Calu3 (cell line): ENCODE data around the gene CNIH2. TPM values are rescaled to one million over a fixed set of nuclear protein-coding genes. Genes with fewer than 3 reads are reported as not detected.

ENCODE experiments used
- BruUV-seq: library from RNA; stranded (reverse); fragments of 400-500 nt; replicated peaks from 2 replicates; lab custom pipeline; 2021; lab: Mats Ljungman, UMichigan
- CTCF ChIA-PET: fragments of 300-600 bp; sonication (Branson Sonifier 250); formaldehyde crosslinking; loops from one replicate; lab custom pipeline; 2022; ENCODE audit warnings: antibody characterized with exemption; lab: Charles Lee
- DNase-seq: peaks from one replicate; pipeline ENCODE4 v3.0.0; 2022
- H3K27ac Mint-ChIP-seq: one replicate; pipeline ENCODE4 v1.8.0; 2022; ENCODE audit warnings: mixed read lengths; ENCODE audit not compliant: unreplicated experiment
- H3K27me3 Mint-ChIP-seq: one replicate; pipeline ENCODE4 v1.8.0; 2022; ENCODE audit warnings: mixed read lengths; ENCODE audit not compliant: unreplicated experiment
- H3K36me3 Mint-ChIP-seq: one replicate; pipeline ENCODE4 v1.8.0; 2022; ENCODE audit warnings: mild to moderate bottlenecking, moderate library complexity, mixed read lengths; ENCODE audit not compliant: insufficient read depth, unreplicated experiment
- H3K4me1 Mint-ChIP-seq: one replicate; pipeline ENCODE4 v1.8.0; 2022; ENCODE audit warnings: mild to moderate bottlenecking, low read depth, mixed read lengths; ENCODE audit not compliant: unreplicated experiment
- H3K4me3 Mint-ChIP-seq: one replicate; pipeline ENCODE4 v1.8.0; 2022; ENCODE audit warnings: mild to moderate bottlenecking, low read depth, moderate library complexity, mixed read lengths; ENCODE audit not compliant: unreplicated experiment
- H3K9me3 Mint-ChIP-seq: one replicate; pipeline ENCODE4 v1.8.0; 2022; ENCODE audit warnings: low read depth, mixed read lengths; ENCODE audit not compliant: unreplicated experiment
- intact Hi-C: fragments of 100-400 bp; cut with micrococcal nuclease; formaldehyde crosslinking; loops from one replicate; pipeline ENCODE4 v1.10.0; 2022; ENCODE audit not compliant: unreplicated experiment
- total RNA-seq: library from RNA; stranded (reverse); gene quantifications from 2 replicates; pipeline ENCODE4 v1.2.3, GENCODE V29; 2022
- TF ChIP-seq, protein P1 (sequence below): fragments of 200-600 bp; IDR thresholded peaks from one replicate; pipeline ENCODE4 v1.8.0; 2022; ENCODE audit warnings: antibody characterized with exemption; ENCODE audit not compliant: unreplicated experiment

The CNIH2 gene
- total RNA-seq, 1 experiment from 2014 or later, result 2.9 TPM

DNA sequence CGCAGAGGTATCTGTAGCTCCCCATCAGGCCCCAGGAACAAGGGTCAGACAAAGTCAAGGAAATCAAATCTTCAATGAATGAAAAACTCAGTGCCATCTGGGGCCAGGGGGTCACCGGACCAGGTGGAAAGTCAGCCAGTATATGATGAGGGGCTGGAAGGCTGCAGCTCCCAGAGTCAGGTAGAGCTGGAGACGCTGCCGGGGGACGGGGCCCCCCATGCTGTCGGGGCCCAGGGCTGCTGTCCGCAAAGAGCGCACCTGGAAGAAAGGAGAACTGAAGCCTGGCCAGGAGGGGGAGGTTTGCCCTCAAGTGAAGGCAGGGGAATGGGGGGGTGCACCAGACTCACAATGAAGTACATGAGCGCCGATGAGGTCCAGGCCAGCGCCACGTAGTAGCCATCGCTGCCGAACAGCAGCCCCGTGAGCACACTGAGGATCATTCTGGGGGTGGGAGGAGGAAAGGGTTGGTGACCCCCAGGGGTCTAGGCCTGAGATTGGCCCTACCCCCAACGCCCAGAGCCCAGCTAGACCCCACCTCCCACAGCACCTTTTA lies 6.6 kb downstream of the CNIH2 start:
- Mint-ChIP-seq H3K9me3 (no peaks in the 10 kb centered on the region), H3K27me3 (peaks cover 17% of the 10 kb centered on the region), H3K27ac (no peak overlapping the region), H3K4me1 (peaks cover 15% of the 10 kb centered on the region), H3K4me3 (no peak overlapping the region), H3K36me3 (peaks cover 61% of the 10 kb centered on the region)
- no peak for DNase-seq
- CTCF ChIA-PET, result interaction anchor here (0.5 to 0.7 kb wide), 2 partner anchors 30 to 375 kb away, joined by 3 to 10 read pairs; no protein-coding TSS in a partner anchor
- TF ChIP-seq, protein P1, sequence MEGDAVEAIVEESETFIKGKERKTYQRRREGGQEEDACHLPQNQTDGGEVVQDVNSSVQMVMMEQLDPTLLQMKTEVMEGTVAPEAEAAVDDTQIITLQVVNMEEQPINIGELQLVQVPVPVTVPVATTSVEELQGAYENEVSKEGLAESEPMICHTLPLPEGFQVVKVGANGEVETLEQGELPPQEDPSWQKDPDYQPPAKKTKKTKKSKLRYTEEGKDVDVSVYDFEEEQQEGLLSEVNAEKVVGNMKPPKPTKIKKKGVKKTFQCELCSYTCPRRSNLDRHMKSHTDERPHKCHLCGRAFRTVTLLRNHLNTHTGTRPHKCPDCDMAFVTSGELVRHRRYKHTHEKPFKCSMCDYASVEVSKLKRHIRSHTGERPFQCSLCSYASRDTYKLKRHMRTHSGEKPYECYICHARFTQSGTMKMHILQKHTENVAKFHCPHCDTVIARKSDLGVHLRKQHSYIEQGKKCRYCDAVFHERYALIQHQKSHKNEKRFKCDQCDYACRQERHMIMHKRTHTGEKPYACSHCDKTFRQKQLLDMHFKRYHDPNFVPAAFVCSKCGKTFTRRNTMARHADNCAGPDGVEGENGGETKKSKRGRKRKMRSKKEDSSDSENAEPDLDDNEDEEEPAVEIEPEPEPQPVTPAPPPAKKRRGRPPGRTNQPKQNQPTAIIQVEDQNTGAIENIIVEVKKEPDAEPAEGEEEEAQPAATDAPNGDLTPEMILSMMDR, result no peak
- intact Hi-C loops, result no loop called here
- no TSS peak for BruUV-seq

DNA sequence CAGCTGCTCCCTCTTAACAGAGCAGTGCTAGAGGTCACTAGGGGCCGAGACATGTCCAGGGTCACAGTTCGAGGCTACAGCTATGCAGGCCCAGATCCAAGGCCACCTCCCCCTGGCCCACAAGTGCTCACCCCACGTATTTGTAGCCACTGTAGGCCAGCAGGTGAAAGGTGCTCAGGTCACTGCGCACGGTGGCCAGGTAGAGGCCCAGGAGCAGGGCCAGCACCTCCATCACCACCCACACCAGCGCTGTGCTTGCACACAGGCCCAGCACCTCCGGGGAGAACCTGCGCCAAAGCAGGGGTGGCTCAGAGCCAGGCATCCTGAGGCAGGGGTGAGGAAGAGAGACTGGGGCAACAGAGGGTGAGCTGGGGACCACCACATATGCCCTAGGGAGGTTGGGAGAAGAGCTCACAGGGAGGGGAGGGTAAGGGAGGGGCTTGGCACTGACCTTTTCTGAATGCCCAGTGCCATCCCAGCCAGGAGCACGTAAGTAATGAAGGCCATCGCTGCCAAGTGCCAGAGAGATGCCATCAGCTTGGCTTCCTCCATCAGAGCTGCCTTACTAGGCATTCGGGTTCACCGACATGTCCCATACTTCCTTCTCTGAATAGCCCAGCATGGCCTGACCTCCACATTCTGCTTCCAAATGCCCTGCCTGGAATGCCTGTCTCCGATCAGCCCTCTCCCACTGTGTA lies 7.4 kb downstream of the CNIH2 start:
- H3K4me3 Mint-ChIP-seq, result no peak overlapping the region
- BruUV-seq, result no TSS peak
- intact Hi-C loops, result no loop called here
- CTCF ChIA-PET, result no interaction called here
- DNase-seq, result no peak
- H3K27ac Mint-ChIP-seq, result no peak overlapping the region
- H3K9me3 Mint-ChIP-seq, result no peaks in the 10 kb centered on the region
- peaks cover 23% of the 10 kb centered on the region for H3K4me1 Mint-ChIP-seq
- peaks cover 66% of the 10 kb centered on the region for H3K36me3 Mint-ChIP-seq
- TF ChIP-seq, protein P1, result no peak
- H3K27me3 Mint-ChIP-seq, result peaks cover 13% of the 10 kb centered on the region

DNA sequence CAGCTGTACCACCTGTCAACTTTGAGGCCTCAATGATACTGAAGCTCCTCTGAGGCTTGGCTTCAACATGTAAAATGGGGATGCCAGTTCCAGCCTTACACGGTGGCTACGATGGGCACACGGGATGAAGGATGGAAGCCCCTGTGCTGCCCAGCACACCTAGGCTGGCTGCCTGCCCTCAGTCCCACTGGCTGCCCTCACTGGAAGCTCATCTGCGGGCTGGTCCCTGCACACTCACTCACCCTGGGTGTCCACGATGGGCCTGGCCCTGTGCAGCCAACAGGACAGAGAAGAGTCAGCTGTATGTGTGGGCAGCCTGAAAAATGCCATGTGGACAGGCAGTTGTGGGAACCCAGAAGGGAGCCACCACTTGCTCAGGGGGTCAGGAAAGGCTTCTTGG lies 8.7 kb downstream of the CNIH2 start:
- peaks cover 20% of the 10 kb centered on the region for H3K4me1 Mint-ChIP-seq
- H3K27ac Mint-ChIP-seq, result no peak overlapping the region
- H3K9me3 Mint-ChIP-seq, result no peaks in the 10 kb centered on the region
- no peak for DNase-seq
- H3K36me3 Mint-ChIP-seq, result peaks cover 53% of the 10 kb centered on the region
- no peak overlapping the region for H3K4me3 Mint-ChIP-seq
- TF ChIP-seq, protein P1, result no peak
- H3K27me3 Mint-ChIP-seq, result peaks cover 13% of the 10 kb centered on the region
- CTCF ChIA-PET, result no interaction called here
- no TSS peak for BruUV-seq
- intact Hi-C loops, result no loop called here

DNA sequence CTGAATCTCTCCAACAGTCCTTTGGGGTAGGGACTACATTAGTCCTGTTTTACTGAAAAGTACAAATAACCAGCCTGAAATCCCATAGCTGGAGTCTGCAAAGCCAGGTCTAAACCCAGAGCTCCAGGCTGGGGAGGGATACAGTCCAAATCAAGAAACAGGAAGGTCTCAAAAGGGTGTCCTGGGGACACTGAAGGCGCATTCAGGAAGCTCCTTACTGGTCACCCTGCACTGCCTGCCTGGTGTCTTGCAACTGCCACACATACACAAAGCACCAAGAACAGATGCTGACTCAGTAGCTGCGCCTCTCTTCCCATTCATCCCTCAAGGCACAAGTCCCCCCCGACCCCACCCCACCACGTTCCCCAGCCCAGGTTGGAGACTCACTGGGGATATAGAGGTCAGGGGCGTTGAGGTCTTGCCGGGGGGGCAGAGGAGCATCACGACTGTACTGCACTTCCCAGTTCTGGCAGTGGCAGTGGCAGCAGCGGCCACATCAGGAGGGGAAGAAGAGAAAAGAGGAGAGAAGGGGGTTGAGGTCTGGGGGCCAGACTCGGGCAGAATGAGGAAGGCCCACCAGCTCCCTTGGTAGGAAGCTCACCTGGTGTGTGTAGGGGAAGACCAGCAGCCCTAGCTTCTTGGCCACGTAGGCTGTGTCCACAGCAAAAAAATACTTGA lies 9.4 kb downstream of the CNIH2 start:
- Mint-ChIP-seq H3K4me3 (peak overlapping the region; percentile 80), H3K4me1 (peaks cover 17% of the 10 kb centered on the region), H3K27me3 (peaks cover 16% of the 10 kb centered on the region), H3K36me3 (peaks cover 48% of the 10 kb centered on the region), H3K9me3 (no peaks in the 10 kb centered on the region), H3K27ac (peak overlapping the region; percentile 50)
- BruUV-seq, result no TSS peak
- CTCF ChIA-PET, result interaction anchor here (0.7 kb wide), 1 partner anchor 14 kb away, joined by 8 read pairs; no protein-coding TSS in a partner anchor
- intact Hi-C loops, result no loop called here
- TF ChIP-seq, protein P1, result no peak
- no peak for DNase-seq
